HTR-8/SVneo (cell line): ENCODE data around the gene ZNF318.
"Not testable (repeated sequence)": the region's sequence is repeated elsewhere in the genome, so short reads cannot be mapped to it uniquely, and the experiment has no call there.

Source experiments
- DNase-seq: peaks from one replicate; pipeline ENCODE4 v3.0.0; 2011; ENCODE audit warnings: low spot score, mixed read lengths; ENCODE audit not compliant: insufficient read length
- FAIRE-seq: peaks from 2 replicates; lab custom pipeline; 2011; peaks lifted over from hg19 to GRCh38; lab: Jason Lieb, UNC

Gene ZNF318, protein sequence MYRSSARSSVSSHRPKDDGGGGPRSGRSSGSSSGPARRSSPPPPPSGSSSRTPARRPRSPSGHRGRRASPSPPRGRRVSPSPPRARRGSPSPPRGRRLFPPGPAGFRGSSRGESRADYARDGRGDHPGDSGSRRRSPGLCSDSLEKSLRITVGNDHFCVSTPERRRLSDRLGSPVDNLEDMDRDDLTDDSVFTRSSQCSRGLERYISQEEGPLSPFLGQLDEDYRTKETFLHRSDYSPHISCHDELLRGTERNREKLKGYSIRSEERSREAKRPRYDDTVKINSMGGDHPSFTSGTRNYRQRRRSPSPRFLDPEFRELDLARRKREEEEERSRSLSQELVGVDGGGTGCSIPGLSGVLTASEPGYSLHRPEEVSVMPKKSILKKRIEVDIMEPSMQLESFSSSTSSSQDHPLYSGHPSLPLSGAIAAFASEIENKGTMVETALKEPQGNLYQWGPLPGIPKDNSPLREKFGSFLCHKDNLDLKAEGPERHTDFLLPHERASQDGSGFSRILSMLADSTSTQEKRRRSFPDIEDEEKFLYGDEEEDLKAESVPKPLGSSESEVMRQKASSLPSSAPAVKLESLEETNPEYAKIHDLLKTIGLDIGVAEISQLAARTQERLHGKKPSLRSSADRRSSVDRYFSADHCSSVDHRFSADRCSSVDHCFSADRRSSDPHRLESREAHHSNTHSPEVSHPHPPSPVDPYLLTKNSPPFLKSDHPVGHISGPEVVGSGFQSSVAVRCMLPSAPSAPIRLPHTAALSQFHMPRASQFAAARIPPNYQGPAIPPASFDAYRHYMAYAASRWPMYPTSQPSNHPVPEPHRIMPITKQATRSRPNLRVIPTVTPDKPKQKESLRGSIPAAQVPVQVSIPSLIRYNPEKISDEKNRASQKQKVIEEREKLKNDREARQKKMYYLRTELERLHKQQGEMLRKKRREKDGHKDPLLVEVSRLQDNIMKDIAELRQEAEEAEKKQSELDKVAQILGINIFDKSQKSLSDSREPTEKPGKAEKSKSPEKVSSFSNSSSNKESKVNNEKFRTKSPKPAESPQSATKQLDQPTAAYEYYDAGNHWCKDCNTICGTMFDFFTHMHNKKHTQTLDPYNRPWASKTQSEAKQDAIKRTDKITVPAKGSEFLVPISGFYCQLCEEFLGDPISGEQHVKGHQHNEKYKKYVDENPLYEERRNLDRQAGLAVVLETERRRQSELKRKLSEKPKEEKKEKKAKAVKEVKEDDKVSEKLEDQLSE (N-terminal part only)

DNA sequence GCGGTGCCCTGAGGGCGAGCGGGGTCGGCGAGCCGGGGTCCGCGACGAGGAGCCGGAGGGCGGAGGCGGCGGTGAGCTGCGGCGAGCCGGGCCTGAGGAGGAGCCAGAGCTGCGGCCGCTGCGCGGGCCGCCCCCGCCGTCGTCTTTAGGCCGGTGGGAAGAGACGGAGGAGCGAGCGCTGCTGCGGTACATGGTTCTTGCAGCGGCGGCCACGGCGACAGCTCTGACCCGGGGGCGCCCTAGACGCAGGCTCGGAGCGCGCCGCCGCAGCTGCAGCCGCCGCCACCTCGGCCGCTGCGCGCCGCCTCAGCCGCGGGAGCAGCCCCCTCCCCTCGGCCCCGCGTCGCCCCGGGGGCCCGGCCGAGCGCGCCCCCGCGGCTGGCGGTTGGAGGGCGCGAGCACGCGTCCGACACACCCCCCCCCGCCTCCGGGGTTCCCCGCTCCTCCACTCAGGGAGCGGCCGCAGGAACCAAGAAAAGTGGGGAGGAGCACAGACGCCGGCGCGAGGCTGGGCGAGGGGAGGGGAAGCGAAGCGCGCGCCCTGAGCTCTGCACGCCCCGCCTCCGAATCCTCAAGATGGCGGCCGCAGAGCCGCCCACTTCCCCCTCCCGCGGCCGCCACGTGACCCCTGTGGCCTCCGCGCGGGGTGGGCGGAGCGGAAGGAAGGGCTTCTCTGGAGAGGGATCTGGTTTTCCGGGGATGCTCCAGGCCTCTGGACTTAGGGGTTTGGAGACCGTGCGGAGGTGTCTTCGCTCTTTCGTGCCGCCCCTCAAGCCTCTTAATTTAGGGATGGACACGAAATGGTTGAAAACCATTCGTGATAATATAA lies at the start of gene ZNF318:
Gene ZNF318 (minus strand): TSS at position 474 of the 829 bp plus-strand sequence. CDS start 282 bp downstream, at position 192.
- no peak for FAIRE-seq
- peak; percentile 91 for DNase-seq

DNA sequence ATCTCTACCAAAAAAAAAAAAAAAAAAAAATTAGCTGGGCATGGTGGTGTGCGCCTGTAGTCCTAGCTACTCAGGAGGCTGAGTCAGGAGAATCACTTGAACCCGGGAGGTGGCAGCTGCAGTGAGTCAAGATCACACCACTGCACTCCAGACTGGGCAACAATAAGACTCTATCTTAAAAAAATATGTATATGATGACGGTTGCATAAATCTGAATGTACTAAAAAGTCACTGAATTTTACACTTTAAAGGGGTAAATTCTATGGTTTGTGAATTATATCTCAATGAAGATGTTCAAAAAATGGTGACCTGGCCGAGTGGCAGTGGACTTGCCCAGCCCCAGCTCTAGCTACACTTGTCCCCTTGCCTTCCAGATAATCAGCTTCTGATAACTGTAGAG lies 47.5 kb upstream of the ZNF318 start:
- FAIRE-seq = no peak

DNA sequence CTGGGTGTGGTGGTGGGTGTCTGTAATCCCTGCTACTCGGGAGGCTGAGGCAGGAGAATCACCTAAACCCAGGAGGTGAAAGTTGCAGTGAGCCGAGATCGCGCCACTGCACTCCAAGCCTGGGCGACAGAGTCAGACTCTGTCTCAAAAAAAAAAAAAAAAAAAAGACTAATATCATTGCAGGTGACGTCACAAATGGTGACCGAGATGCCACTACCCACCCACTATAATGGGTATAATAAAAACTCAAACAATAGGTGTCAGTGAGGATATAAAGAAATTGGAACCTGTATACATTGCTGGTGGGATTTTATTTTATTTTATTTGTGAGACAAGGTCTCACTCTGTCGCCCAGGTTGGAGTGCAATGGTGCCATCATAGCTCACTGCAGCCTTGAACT lies 45.8 kb upstream of the ZNF318 start:
- FAIRE-seq, DNase-seq: not testable (repeated sequence)

More for the DNA sequence above, 47.5 kb upstream of the ZNF318 start:
- no peak for DNase-seq

DNA sequence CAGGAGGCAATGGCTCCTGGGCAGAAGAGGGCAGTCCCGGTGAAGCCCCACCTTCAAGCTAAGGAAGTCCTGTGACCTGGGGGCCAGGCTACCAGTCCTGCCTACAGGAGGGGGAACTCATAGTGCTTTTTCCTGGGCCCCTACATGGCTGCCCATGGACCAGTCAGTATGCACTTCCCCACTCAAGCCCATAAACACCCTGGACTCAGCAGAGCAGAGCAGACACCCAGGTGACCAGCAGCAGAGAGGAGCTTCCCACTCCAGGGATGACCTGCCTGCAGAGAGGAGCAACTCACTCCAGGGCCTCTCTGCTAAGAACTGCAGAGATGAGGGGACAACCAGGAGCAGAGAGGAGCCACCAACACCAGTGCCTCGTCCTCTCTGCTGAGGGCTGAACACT lies 43.6 kb upstream of the ZNF318 start:
- DNase-seq = no peak
- no peak for FAIRE-seq

DNA sequence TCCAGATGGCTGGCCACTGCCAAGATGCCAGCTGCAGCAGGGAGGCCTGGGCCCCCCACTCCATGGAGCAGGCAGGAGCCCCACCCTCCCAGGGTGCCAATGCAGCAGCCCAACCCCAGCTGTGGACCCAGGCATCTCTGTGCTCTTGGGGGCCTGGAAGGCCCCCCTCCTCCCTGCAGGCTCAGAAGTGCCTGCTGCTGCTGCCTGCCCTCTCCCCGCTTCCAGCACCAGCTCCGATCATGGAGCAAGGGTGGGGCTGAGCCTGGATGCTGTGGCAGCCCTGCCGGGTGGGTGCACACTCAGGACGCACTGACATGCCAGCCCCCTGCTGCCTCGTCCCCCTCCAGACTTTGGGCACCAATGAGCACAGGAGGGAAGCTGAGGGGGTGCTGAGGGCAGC lies 43.1 kb upstream of the ZNF318 start:
- no peak for FAIRE-seq
- no peak for DNase-seq

DNA sequence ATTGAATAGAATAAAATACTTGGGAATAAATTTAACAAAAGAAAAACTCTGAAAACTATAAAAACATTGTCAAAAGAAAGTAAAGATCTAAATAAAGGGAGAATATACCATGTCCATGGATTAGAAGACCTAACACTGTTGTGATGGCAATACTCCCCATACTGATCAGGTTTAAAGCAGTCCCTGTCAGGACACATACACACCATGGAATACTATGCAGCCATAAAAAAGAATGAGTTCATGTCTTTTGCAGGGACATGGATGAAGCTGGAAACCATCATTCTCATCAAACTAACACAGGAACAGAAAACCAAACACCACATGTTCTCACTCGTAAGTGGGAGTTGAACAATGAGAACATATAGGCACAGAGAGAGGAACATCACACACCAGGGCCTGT lies 41.3 kb upstream of the ZNF318 start:
- not testable (repeated sequence) for FAIRE-seq, DNase-seq

DNA sequence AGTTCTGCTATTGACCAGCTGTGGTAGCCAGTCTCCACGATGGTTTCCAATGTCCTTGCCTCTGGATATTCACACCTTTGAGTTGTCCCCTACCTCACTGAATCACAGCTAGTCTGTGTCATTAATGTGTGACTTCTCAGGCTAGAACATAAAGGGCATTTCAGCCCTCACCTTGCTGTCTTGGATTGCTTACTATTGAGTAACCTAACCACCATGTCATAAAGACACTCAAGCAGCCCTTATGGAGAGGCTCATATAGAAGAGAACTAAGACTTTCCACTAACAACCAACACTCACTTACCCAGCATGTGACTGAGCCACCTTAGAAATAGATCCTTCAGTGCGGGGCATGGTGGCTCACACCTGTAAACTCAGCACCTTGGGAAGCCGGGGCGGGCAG lies 38.8 kb upstream of the ZNF318 start:
- DNase-seq (no peak), FAIRE-seq (no peak)

DNA sequence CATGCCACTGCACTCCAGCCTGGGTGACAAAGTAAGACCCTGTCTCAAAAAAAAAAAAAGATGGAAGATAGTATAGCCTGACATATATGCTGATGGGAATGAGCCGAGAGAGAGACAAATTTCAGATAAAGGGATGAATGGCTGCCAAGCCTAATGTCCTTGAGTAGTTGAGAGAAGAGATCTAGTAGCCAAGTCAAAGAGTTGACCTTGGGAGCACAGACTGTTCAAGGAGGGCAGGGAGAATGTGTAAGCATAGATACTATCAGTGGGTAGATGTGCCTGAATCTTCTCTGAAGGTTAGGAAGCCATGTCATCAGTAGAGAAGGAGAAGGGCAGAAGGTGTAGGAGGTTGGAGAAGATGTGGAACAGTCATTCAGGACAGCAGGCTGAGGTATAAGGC lies 37.8 kb upstream of the ZNF318 start:
- no peak for DNase-seq
- FAIRE-seq = no peak

DNA sequence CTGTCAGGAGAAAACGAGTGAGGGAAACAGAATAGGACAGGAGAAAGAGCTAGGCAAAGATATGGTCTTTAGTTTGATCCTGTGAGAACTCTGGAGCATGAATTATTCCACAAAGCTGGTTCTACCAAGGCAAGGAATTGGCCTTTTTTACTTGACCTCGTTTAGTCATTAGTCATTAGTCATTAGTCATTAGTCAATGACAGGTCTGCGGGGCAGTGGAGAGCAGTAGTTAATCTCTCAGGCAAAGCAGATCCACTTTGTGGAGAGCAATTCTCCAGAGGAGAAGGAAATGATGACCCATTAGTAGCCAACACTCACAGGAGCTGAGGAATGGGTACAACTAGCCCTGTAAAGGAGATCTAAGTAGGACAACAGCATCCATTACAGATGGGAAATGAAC lies 35.9 kb upstream of the ZNF318 start:
- FAIRE-seq (no peak), DNase-seq (no peak)

DNA sequence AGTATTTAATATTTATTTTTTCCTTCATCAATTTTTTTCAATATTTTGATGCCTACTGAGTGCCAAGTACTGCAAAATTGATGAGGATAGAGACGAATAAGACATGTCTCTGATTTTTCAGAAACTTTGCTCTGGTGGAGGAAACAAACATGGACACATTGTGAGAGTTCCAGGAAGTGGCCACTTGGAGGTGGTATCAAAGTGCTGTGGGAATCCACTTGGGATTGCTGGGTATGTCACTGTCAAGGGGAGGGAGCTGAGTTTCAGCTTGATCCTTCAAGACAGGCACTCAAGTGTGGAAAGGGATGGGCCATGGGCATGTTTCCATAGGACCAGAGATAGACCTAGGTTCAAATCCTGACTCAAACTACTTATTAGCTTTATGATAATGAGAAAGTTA lies 33.4 kb upstream of the ZNF318 start:
- FAIRE-seq (no peak), DNase-seq (no peak)

DNA sequence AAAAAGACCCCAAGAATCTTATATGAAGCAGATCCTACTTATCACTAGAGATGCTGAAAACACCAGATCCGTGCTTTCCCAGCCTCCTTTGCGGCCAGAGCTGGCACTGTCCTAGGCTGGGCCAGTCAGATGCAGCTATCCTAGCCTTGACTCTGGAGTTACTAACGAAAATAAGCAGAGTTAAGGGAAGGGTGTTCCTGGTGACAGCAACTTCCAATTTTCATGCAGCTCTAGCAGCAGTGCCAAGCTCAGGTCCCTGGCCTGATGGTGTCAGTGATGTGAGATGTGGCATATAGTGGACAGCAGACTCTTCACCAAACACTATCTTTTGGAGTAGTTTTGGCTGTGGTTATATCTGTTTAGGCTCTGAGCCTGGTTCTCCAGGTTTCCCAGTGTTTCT lies 32.3 kb upstream of the ZNF318 start:
- FAIRE-seq = no peak
- no peak for DNase-seq

DNA sequence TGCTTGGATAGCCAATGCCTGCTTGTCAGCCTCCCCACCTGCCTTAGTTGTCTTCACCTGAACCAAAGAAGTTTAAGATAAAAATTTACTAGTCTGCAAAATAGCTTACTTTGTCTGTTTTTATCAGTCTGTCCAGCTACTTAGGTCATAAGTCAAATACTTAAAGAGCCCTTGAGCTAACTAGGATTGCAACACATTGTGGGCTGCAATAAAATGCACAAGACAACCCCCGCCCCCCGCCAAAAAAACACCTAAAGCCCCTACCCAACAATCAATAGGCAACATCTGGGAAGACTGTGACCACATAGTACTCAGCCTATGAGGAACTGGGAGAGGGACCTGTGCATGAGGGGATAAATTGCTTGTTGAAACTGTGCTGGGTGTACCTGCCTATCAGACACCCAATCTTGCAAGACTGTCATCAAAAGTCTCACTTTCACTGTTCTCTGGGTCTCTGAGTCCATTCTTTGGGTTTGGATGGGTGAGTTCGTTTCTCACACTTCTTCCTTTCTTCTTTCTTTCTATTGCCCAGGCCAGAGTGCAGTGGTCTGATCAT lies 30.6 kb upstream of the ZNF318 start:
- DNase-seq (no peak), FAIRE-seq (no peak)

DNA sequence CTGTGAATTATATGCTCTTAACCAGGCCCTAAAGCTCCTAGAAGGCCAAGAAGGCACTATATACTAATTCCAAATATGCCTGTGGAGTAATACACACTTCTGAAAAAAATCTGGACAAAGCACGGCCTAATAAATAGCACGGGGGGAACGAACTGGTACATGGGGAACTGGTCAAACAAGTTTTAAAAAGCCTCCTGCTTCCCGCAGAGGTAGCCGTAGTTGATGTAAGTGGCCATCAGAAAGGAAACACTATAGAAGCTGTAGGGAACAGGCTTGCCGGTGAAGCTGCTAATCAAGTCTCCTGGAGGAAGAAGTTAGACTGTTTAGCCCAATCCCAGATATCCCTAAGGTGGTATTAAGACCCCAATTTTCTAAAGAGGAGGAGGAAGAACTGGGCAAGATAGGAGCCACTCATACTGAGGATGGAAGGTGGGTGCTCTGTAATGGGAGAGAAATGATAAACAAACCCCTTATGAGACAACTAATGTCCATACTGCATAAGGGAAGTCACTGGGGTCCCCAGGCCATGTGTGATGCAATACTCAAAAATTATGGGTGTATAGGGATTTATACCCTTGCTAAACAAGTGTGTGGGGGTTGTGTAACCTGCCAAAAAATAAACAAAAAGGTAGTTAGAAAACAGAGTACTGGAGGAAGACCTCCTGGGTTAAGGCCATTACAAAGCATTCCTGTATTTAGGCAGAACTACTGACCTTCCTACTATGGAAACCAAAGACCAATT lies 27.1 kb upstream of the ZNF318 start:
- no peak for FAIRE-seq

DNA sequence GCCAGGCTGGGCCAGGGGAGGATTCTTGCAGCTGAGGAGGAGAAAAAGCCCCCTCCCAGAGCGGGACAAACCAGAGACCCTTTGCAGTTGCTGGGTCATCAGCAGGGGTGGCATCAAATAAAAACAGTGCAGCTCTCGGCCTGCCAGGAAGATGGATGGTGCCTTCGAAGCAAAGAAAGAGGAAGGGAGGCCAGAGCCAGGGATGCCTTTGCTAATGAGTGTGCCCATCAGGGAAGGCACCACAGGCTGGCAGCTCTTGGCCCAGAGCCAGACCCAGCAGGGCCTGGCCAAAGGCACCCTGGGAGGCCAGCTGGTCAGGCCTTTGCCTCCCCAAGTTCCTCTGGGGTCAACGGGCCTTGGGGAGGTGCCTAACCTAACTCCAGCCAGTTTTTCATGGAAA lies 26.3 kb upstream of the ZNF318 start:
- no peak for FAIRE-seq
- no peak for DNase-seq

More for the DNA sequence above, 27.1 kb upstream of the ZNF318 start:
- DNase-seq = no peak

DNA sequence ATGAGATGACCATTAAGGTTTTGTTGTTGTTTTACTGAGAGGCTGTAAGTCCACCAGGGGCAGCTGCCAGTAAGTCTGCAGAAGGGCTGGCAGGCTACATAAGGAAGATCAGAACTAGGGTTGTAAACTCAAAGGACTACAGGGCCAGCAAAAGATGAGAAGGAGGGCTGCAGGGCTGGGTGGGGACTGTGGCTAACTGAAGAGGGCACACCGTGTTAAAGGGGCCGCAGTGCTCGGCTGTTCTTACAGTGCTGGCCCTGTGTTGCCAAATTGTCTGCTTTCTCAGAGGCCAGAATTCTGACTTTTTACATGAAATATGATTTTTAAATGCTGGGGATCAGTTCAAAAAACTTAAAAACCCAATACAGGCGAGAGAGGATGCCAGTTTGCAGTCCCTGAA lies 25.5 kb upstream of the ZNF318 start:
- DNase-seq = no peak
- FAIRE-seq = no peak

DNA sequence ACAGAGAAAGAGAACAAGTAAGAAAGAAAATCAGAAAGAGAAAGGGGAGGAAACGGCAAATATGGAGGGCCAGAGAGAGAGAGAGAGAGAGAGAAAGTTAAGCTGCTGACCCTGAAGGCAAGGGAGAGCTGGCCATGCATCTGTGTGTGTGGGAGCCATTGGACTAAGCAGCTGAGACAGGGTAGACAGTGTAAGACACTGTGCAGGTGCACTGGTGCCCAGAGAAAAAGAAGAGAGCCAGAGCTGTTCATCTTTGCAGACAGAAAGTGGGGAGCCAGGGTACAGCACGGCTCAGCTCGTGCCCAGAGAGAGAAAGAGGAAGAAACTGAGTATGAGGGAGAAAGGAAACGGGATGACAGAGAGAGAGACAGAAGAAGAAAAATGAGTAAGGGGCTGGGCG lies 24.2 kb upstream of the ZNF318 start:
- FAIRE-seq = no peak
- DNase-seq = no peak

DNA sequence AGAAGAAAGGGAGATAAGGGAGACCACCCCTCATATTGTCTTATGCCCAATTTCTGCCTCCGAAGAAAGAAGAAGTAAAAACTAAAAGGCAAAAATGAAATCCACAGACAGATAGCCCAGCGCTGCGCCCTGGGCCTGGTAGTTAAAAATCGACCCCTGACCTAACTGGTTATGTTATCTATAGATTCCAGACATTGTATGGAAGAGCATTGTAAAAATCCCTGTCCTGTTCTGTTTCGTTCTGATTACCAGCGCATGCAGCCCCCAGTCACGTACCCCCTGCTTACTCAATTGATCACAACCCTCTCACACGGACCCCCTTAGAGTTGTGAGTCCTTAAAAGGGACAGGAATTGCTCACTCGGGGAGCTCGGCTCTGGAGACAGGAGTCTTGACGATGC lies 23.7 kb upstream of the ZNF318 start:
- not testable (repeated sequence) for DNase-seq

DNA sequence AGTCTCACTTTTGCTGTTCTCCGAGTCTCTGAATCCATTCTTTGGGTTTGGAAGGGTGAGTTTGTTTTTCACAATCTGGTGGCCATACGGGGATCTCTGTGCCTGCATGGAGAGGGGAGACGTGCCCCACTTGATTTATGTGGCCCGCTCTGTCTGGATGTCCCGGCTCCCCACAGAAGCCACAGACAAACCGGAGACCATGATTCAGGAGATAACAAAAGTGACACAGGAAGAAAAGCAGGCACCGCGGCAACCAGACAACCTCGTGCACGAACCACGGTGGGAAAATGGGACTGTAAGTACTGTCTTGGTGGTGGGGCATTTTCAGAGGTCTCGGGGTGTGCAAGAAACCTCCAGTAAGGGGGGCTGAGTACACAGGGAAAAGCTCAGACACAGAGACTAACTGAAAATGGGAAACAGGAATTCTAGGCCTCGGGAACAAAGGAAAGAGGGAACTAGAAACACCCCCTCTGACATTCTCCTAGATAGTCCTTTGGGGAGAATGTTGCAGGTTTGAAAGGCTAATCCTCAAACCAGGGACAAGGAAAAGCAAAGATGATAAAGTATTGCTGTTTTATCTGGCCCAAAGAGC lies 22.1 kb upstream of the ZNF318 start:
- no peak for FAIRE-seq
- DNase-seq = no peak

More for the DNA sequence above, 23.7 kb upstream of the ZNF318 start:
- not testable (repeated sequence) for FAIRE-seq
